Endothelial cell of umbilical vein (primary cell): ENCODE results near the gene RAB35.

Experiments
- CTCF ChIP-seq, 2 donors: IDR thresholded peaks; 1 replicate in 1 of 2; 2 replicates in 1 of 2; pipeline ENCODE4 v1.5.1; 2011; ENCODE audit warnings: low read length in 2 of 2, mild to moderate bottlenecking in 2 of 2, moderate library complexity in 2 of 2, control low read depth in 1 of 2, inconsistent platforms in 1 of 2, low read depth in 1 of 2; ENCODE audit not compliant: insufficient read depth in 1 of 2; ENCODE audit errors: extremely low read depth in 1 of 2
- EZH2 ChIP-seq: IDR thresholded peaks from 2 replicates; pipeline ENCODE4 v1.6.1; 2012; ENCODE audit warnings: borderline replicate concordance, low read depth, mild to moderate bottlenecking, moderate library complexity, low read length, inconsistent platforms; ENCODE audit not compliant: severe bottlenecking
- MAX ChIP-seq: IDR thresholded peaks from 2 replicates; pipeline ENCODE4 v1.6.1; 2011; ENCODE audit not compliant: insufficient read depth, insufficient read length
- MYC ChIP-seq: IDR thresholded peaks from one replicate; pipeline ENCODE4 v1.6.1; 2011; ENCODE audit warnings: mild to moderate bottlenecking, low read depth, low read length
- POLR2A ChIP-seq: IDR thresholded peaks from 2 replicates; pipeline ENCODE4 v1.6.1; 2012; ENCODE audit warnings: low read depth, mild to moderate bottlenecking, control low read depth, low read length
- POLR2AphosphoS5 ChIP-seq: IDR thresholded peaks from 2 replicates; pipeline ENCODE4 v1.6.1; 2012; ENCODE audit warnings: low read depth, mild to moderate bottlenecking, control low read depth, low read length, moderate library complexity; ENCODE audit not compliant: insufficient read depth

- TF ChIP-seq POLR2AphosphoS5, result no peak
- TF ChIP-seq CTCF (IDR thresholded peaks at IDR 0.05; ENCODE audit: extremely low read depth in 1 of 2, insufficient read depth in 1 of 2, low read depth in 1 of 2, low read length in 2 of 2), result no peak
- no peak for TF ChIP-seq MYC
- no peak for TF ChIP-seq POLR2A
- no peak for TF ChIP-seq MAX
- TF ChIP-seq EZH2, result no peak
Observed at GRCh38 chr12:120142231-120142877, 25.8 kb upstream of the RAB35 start.
